PFSK-1 (cell line): Measurements from ENCODE around the gene NEIL1.

Experiments
- FOXP2 ChIP-seq: optimal IDR thresholded peaks from 2 replicates; pipeline ENCODE3; 2011; ENCODE audit warnings: borderline replicate concordance, control low read depth, inconsistent platforms; ENCODE audit not compliant: insufficient read depth; ENCODE audit errors: extremely low read length, extremely low read depth
- POLR2AphosphoS5 ChIP-seq: IDR thresholded peaks from 2 replicates; pipeline ENCODE4 v1.6.1; 2012; ENCODE audit warnings: low read depth, mild to moderate bottlenecking, control low read depth, low read length, moderate library complexity
- SIN3A ChIP-seq: IDR thresholded peaks from 2 replicates; pipeline ENCODE4 v1.6.1; 2012; ENCODE audit warnings: mild to moderate bottlenecking, low read length, moderate library complexity, borderline replicate concordance; ENCODE audit not compliant: insufficient read depth
- TAF1 ChIP-seq: IDR thresholded peaks from 2 replicates; pipeline ENCODE4 v1.6.1; 2012; ENCODE audit warnings: low read length, control low read depth, borderline replicate concordance; ENCODE audit not compliant: insufficient read depth
- TF ChIP-seq, protein P1 (sequence below), 2 experiments: IDR thresholded peaks; 2 replicates each; pipeline versions ENCODE4 v1.6.1 to v1.8.0; 2011 to 2012; ENCODE audit warnings: low read depth in 2 of 2, low read length in 2 of 2, control low read depth in 1 of 2, inconsistent platforms in 1 of 2, mild to moderate bottlenecking in 1 of 2, moderate library complexity in 1 of 2; ENCODE audit not compliant: insufficient read depth in 1 of 2

Gene NEIL1

GRCh38 chr15:75327005-75327404 lies 19.8 kb upstream of the NEIL1 start:
- TF ChIP-seq POLR2AphosphoS5 = no peak
- TF ChIP-seq TAF1 = no peak
- TF ChIP-seq, protein P1, sequence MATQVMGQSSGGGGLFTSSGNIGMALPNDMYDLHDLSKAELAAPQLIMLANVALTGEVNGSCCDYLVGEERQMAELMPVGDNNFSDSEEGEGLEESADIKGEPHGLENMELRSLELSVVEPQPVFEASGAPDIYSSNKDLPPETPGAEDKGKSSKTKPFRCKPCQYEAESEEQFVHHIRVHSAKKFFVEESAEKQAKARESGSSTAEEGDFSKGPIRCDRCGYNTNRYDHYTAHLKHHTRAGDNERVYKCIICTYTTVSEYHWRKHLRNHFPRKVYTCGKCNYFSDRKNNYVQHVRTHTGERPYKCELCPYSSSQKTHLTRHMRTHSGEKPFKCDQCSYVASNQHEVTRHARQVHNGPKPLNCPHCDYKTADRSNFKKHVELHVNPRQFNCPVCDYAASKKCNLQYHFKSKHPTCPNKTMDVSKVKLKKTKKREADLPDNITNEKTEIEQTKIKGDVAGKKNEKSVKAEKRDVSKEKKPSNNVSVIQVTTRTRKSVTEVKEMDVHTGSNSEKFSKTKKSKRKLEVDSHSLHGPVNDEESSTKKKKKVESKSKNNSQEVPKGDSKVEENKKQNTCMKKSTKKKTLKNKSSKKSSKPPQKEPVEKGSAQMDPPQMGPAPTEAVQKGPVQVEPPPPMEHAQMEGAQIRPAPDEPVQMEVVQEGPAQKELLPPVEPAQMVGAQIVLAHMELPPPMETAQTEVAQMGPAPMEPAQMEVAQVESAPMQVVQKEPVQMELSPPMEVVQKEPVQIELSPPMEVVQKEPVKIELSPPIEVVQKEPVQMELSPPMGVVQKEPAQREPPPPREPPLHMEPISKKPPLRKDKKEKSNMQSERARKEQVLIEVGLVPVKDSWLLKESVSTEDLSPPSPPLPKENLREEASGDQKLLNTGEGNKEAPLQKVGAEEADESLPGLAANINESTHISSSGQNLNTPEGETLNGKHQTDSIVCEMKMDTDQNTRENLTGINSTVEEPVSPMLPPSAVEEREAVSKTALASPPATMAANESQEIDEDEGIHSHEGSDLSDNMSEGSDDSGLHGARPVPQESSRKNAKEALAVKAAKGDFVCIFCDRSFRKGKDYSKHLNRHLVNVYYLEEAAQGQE (IDR thresholded peaks at IDR 0.05; ENCODE audit: insufficient read depth in 1 of 2, low read depth in 2 of 2, low read length in 2 of 2) = no peak
- TF ChIP-seq SIN3A = no peak
- TF ChIP-seq FOXP2 = no peak

- no peak for TF ChIP-seq FOXP2
- no peak for TF ChIP-seq TAF1
- no peak for TF ChIP-seq POLR2AphosphoS5
- TF ChIP-seq, protein P1 (IDR thresholded peaks at IDR 0.05; ENCODE audit: insufficient read depth in 1 of 2, low read depth in 2 of 2, low read length in 2 of 2) = no peak
- TF ChIP-seq SIN3A = no peak
Observed at GRCh38 chr15:75327491-75327890, 19.3 kb upstream of the NEIL1 start.

DNA sequence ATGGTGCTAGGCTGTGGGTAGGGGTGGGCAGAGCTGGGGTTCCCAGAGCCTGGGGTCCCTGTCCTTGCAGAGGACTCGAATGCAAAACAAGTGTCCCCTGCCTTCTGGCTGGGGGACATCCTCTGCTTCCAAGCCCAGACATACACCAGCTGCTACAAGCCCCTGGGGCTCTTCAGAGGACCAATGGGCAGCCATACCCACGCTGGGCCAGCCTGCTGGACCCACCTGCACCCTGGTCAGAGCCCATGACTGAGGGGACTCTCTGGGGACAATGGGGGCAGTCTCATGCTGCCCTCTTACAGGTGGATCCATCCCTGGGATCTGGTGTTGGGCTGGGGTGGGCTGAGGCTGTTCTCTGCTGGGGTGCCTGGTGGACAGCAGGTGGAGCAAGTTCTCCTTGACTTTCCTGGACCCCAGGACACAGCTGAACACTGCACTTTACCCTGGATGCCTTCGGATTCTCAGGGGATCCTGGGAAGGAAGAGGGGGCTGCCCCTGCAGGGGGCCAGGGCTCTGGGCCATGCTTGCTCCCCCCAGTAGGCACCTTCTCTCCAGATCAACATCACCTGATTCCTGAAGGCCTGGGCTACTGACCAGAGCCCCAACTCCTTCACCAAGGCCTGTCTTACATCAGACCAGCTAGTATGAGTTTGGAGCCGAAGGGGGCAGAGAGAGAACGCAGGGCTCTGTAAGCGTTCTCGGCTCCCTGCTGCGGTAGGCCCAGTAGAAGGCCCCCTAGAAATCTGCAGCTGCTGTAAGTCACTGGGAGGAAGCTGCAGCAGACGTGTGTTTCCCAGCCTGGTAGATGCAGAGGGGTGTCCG lies 18.1 kb upstream of the NEIL1 start:
- TF ChIP-seq TAF1 (no peak), SIN3A (no peak), POLR2AphosphoS5 (no peak), FOXP2 (no peak)
- TF ChIP-seq, protein P1 (IDR thresholded peaks at IDR 0.05; ENCODE audit: insufficient read depth in 1 of 2, low read depth in 2 of 2, low read length in 2 of 2) = no peak

DNA sequence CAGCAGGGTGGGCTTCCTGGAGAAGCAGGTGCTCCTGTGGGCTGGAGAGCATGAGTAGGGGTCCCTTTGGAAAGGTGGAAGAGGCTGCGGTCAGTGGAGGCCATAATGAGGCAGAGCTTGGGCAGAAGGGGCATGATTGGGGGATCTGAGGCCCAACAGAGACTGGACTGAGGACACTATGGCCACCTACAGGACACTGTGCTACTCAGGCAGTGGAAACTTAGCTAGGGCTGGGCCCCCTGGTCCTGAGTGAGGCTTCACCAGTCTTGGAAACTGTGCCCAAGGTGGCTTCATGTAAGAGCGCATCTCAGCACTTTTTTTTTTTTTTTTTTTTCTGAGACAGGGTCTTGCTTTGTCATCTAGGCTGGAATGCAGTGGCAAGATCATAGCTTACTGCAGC lies 17.3 kb upstream of the NEIL1 start:
- no peak for TF ChIP-seq POLR2AphosphoS5
- no peak for TF ChIP-seq SIN3A
- TF ChIP-seq TAF1 = no peak
- no peak for TF ChIP-seq FOXP2
- TF ChIP-seq, protein P1 (IDR thresholded peaks at IDR 0.05; ENCODE audit: insufficient read depth in 1 of 2, low read depth in 2 of 2, low read length in 2 of 2) = no peak

GRCh38 chr15:75335313-75335704 lies 11.5 kb upstream of the NEIL1 start:
- no peak for TF ChIP-seq FOXP2
- TF ChIP-seq TAF1 = no peak
- TF ChIP-seq SIN3A = no peak
- TF ChIP-seq, protein P1 (IDR thresholded peaks at IDR 0.05; ENCODE audit: insufficient read depth in 1 of 2, low read depth in 2 of 2, low read length in 2 of 2) = no peak
